Measurements from ENCODE around the gene DLEU7.

DNA sequence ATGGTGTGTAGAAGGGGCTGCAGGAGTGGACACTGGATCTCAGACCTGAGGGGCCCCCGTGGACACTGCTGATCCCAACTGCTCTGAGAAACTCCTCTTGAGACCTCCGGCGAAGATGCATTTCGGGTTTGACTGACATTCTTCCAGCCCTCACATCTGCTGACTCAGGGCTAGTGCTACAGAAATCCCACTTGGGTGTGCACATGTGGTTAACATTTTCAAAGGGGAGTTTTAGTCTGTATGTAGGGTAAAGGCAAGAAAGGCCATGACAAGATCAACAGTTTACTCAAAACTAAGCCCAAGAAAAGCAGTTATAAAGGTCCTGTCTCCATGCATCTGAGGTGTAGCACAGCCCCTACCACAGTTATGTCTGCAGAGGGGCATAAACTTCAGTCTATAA is 31.2 kb downstream of the DLEU7 start:
- TF ChIP-seq EZH2 (IDR thresholded peaks at IDR 0.05; ENCODE audit: low read depth, low read length, severe bottlenecking) (no peak), SIX5 (IDR thresholded peaks at IDR 0.05; ENCODE audit: low read depth, low read length) (no peak), SIN3A (conservative IDR thresholded peaks at IDR 0.05 in 1 of 2, IDR thresholded peaks at IDR 0.05 in 1 of 2; ENCODE audit: low read depth in 1 of 2, low read length in 2 of 2) (no peak)
- TF ChIP-seq, protein P1, sequence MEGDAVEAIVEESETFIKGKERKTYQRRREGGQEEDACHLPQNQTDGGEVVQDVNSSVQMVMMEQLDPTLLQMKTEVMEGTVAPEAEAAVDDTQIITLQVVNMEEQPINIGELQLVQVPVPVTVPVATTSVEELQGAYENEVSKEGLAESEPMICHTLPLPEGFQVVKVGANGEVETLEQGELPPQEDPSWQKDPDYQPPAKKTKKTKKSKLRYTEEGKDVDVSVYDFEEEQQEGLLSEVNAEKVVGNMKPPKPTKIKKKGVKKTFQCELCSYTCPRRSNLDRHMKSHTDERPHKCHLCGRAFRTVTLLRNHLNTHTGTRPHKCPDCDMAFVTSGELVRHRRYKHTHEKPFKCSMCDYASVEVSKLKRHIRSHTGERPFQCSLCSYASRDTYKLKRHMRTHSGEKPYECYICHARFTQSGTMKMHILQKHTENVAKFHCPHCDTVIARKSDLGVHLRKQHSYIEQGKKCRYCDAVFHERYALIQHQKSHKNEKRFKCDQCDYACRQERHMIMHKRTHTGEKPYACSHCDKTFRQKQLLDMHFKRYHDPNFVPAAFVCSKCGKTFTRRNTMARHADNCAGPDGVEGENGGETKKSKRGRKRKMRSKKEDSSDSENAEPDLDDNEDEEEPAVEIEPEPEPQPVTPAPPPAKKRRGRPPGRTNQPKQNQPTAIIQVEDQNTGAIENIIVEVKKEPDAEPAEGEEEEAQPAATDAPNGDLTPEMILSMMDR (IDR thresholded peaks at IDR 0.05; ENCODE audit: control extremely low read depth in 1 of 3, insufficient read depth in 1 of 3, low read depth in 1 of 3, low read length in 3 of 3) = no peak

Data from H1 (cell line).